Adrenal gland (tissue), 12 donors: ENCODE measurements around the gene TSPAN5. TPM values are rescaled to one million over a fixed set of nuclear protein-coding genes. Genes with fewer than 3 reads are reported as not detected.

Experiments
- DNase-seq, 7 donors: peaks; one replicate each; pipeline ENCODE4 v3.0.0-alpha.2; 2019 to 2020
- H3K27ac ChIP-seq, 5 donors: fragments of 200-600 bp; sonication (generic) in 4 of 5; 1 replicate in 3 of 5; 2 replicates in 2 of 5; pipeline versions ENCODE4 v1.5.1 to v1.8.0; 2016 to 2020; ENCODE audit warnings: mild to moderate bottlenecking in 1 of 5
- H3K27me3 ChIP-seq: fragments of 200-600 bp; 2 replicates; pipeline ENCODE4 v1.8.0; 2021
- H3K36me3 ChIP-seq, 2 donors: fragments of 200-600 bp; replicated peaks in 1 of 2; 1 replicate in 1 of 2; 2 replicates in 1 of 2; pipeline versions ENCODE4 v1.5.1 to v1.8.0; 2018 to 2022
- H3K4me1 ChIP-seq, 2 donors: fragments of 200-600 bp; replicated peaks in 1 of 2; 1 replicate in 1 of 2; 2 replicates in 1 of 2; pipeline versions ENCODE4 v1.5.1 to v1.8.0; 2018 to 2021
- H3K4me3 ChIP-seq, 4 donors: fragments of 200-600 bp; sonication (generic) in 3 of 4; one replicate each; pipeline ENCODE4 v1.5.1; 2016 to 2018
- H3K9me3 ChIP-seq, 3 donors: fragments of 200-600 bp; sonication (generic) in 1 of 3; replicated peaks in 1 of 3; 1 replicate in 2 of 3; 2 replicates in 1 of 3; pipeline versions ENCODE4 v1.5.1 to v1.8.0; 2016 to 2021
- CTCF ChIP-seq, 6 experiments: fragments of 450-650 bp in 4 of 6; fragments of 200-600 bp in 2 of 6; sonication (generic) in 1 of 6; IDR thresholded peaks; 1 replicate in 5 of 6; 2 replicates in 1 of 6; pipeline versions ENCODE4 v1.5.1 to v1.8.0; 2016 to 2021; ENCODE audit warnings: antibody characterized with exemption in 6 of 6, mild to moderate bottlenecking in 2 of 6, moderate library complexity in 1 of 6
- POLR2A ChIP-seq, 2 donors: fragments of 450-650 bp; IDR thresholded peaks; one replicate each; pipeline ENCODE4 v1.6.1; 2017; ENCODE audit warnings: antibody characterized with exemption in 2 of 2, mild to moderate bottlenecking in 2 of 2, moderate library complexity in 1 of 2
- WGBS, 4 donors: extraction: QIAGEN DNeasy Blood & Tissue Kit in 2 of 4; methylation state at CpG; one replicate each; pipeline versions ENCODE4 v1.1.5 to v1.1.7; 2013 to 2017; 5-methylcytosine and 5-hydroxymethylcytosine counted together
- intact Hi-C, 2 donors: fragments of 100-400 bp; cut with DNase I; formaldehyde crosslinking; loops; one replicate each; pipeline versions ENCODE4 v1.14.1 to v1.15.0; 2022 to 2023
- polyA plus RNA-seq, 3 donors: library from polyadenylated mRNA; stranded (reverse); fragments of 200-250 nt in 2 of 3; fragments of 350-450 nt in 1 of 3; fragmentation: Illumina TruSeq in 1 of 3; extraction: RNeasy Lipid Tissue Mini Kit (QIAGEN cat#74804) in 1 of 3; gene quantifications; one replicate each; pipeline ENCODE4 v1.2.3, GENCODE V29; 2013 to 2014
- total RNA-seq, 9 donors: library from RNA; depleted of rRNA in 4 of 9; stranded (reverse); fragments of >200 nt in 4 of 9; fragments of 120-200 nt in 1 of 9; fragmentation: NEBNext Ultra II Directional in 1 of 9; extraction: Animal tissue kit (Norgen Biotek cat#: 25700) in 1 of 9; gene quantifications; one replicate each; pipeline versions ENCODE4 v1.1.0 to v1.2.4, GENCODE V29; 2013 to 2023
- donor health status: healthy with polysubstance abuse.
- donor health status: Bipolar disorder and iron deficiency.
- donor health status: DM: yes; HTN: yes; CAD: no.
- donor health status: DM: no; HTN: no; CAD: no.
- donor health status: DM: no; HTN: no; CAD: no.
- donor health status: DM: yes; HTN: yes; CAD: no.

TSPAN5 gene
- total and polyA plus RNA-seq, 12 donors: 1.4 to 23.8 (median 2.7) TPM

GRCh38 chr4:98633159-98633558 is 25.3 kb downstream of the TSPAN5 start:
- Histone ChIP-seq H3K27ac (no peak overlapping the region), H3K4me3 (no peak overlapping the region), H3K9me3 (no peaks in the 10 kb centered on the region), H3K4me1 (no peaks in the 10 kb centered on the region), H3K27me3 (no peaks in the 10 kb centered on the region), H3K36me3 (no peaks in the 10 kb centered on the region)
- DNase-seq: no peak
- TF ChIP-seq CTCF (IDR thresholded peaks at IDR 0.05) (no peak), POLR2A (IDR thresholded peaks at IDR 0.05) (no peak)
- WGBS, 4 donors: 90 to 98% (median 95%) methylated on average over 3 of the region's 3 CpGs
- intact Hi-C loops: no loop called here

- TF ChIP-seq CTCF (IDR thresholded peaks at IDR 0.05) (no peak), POLR2A (IDR thresholded peaks at IDR 0.05) (no peak)
- Histone ChIP-seq H3K4me3 (no peak overlapping the region), H3K9me3 (no peaks in the 10 kb centered on the region), H3K27ac (no peak overlapping the region), H3K27me3 (no peaks in the 10 kb centered on the region), H3K36me3 (no peaks in the 10 kb centered on the region), H3K4me1 (no peaks in the 10 kb centered on the region)
- intact Hi-C loops: no loop called here
- WGBS, 4 donors: 83 to 92% (median 89%) methylated on average over 4 of the region's 4 CpGs
- no peak for DNase-seq
Observed at GRCh38 chr4:98632258-98632657, 26.2 kb downstream of the TSPAN5 start.

- Histone ChIP-seq H3K27ac (no peak overlapping the region), H3K9me3 (no peaks in the 10 kb centered on the region), H3K36me3 (no peaks in the 10 kb centered on the region), H3K4me3 (no peak overlapping the region), H3K27me3 (no peaks in the 10 kb centered on the region), H3K4me1 (no peaks in the 10 kb centered on the region)
- intact Hi-C loops: no loop called here
- TF ChIP-seq CTCF (IDR thresholded peaks at IDR 0.05) (no peak), POLR2A (IDR thresholded peaks at IDR 0.05) (no peak)
- 71 to 86% (median 80%) methylated on average over 3 of the region's 3 CpGs for WGBS, 4 donors
- DNase-seq: no peak
Observed at GRCh38 chr4:98631506-98631905, 26.9 kb downstream of the TSPAN5 start.

GRCh38 chr4:98630737-98631454 is 27.5 kb downstream of the TSPAN5 start:
- Histone ChIP-seq H3K4me3 (no peak overlapping the region), H3K27me3 (no peaks in the 10 kb centered on the region), H3K9me3 (no peaks in the 10 kb centered on the region), H3K4me1 (no peaks in the 10 kb centered on the region), H3K36me3 (no peaks in the 10 kb centered on the region), H3K27ac (no peak overlapping the region)
- WGBS, 4 donors: 85 to 88% (median 86%) methylated on average over 8 of the region's 8 CpGs
- intact Hi-C loops: no loop called here
- TF ChIP-seq CTCF (IDR thresholded peaks at IDR 0.05) (no peak), POLR2A (IDR thresholded peaks at IDR 0.05) (no peak)
- no peak for DNase-seq
